DOHH2 (cell line): ENCODE results near the gene TCHP.

ENCODE experiments used
- H3F3A ChIP-seq: fragments of 200-600 bp; sonication (generic), shearing (Covaris generic); 2 replicates; pipeline ENCODE4 v1.6.0; 2016; ENCODE audit warnings: antibody characterized with exemption, mild to moderate bottlenecking; ENCODE audit not compliant: control insufficient read depth, insufficient read depth
- H3K27ac ChIP-seq: fragments of 200-600 bp; sonication (generic); 2 replicates; pipeline ENCODE4 v1.5.1; 2014; ENCODE audit warnings: low read depth, mild to moderate bottlenecking, low read length, moderate library complexity
- H3K27me3 ChIP-seq: fragments of 200-600 bp; sonication (generic); 2 replicates; pipeline ENCODE4 v1.6.1; 2014; ENCODE audit warnings: mild to moderate bottlenecking, low read length, mixed read lengths; ENCODE audit not compliant: control insufficient read depth
- H3K36me3 ChIP-seq: fragments of 200-600 bp; sonication (generic); 2 replicates; pipeline ENCODE4 v1.6.1; 2014; ENCODE audit warnings: mild to moderate bottlenecking, low read length, moderate library complexity, mixed read lengths; ENCODE audit not compliant: control insufficient read depth
- H3K4me1 ChIP-seq: fragments of 200-600 bp; sonication (generic); 2 replicates; pipeline ENCODE4 v1.6.1; 2014; ENCODE audit warnings: mild to moderate bottlenecking, low read length, mixed read lengths; ENCODE audit not compliant: control insufficient read depth
- H3K4me2 ChIP-seq: fragments of 200-600 bp; sonication (generic); 2 replicates; pipeline ENCODE4 v1.6.0; 2014; ENCODE audit warnings: mild to moderate bottlenecking, low read length, moderate library complexity
- H3K4me3 ChIP-seq: fragments of 200-600 bp; sonication (generic); 2 replicates; pipeline ENCODE4 v1.5.1; 2014; ENCODE audit warnings: mild to moderate bottlenecking, low read length, mixed read lengths
- H3K79me2 ChIP-seq: fragments of 200-600 bp; sonication (generic); 2 replicates; pipeline ENCODE4 v1.6.1; 2014; ENCODE audit warnings: mild to moderate bottlenecking, low read length, mixed read lengths; ENCODE audit not compliant: control insufficient read depth
- H3K9me2 ChIP-seq: fragments of 200-600 bp; sonication (generic); replicated peaks from 2 replicates; pipeline ENCODE4 v1.6.1; 2014; ENCODE audit warnings: mild to moderate bottlenecking, low read length, mixed read lengths; ENCODE audit not compliant: control insufficient read depth
- H3K9me3 ChIP-seq: fragments of 200-600 bp; sonication (generic); 2 replicates; pipeline ENCODE4 v1.6.1; 2014; ENCODE audit warnings: antibody characterized with exemption, low read length, mixed read lengths; ENCODE audit not compliant: control insufficient read depth, insufficient read depth
- H4K20me1 ChIP-seq: fragments of 200-600 bp; sonication (generic); 2 replicates; pipeline ENCODE4 v1.6.0; 2014; ENCODE audit warnings: low read depth, mild to moderate bottlenecking, antibody characterized with exemption, low read length, moderate library complexity; ENCODE audit not compliant: control insufficient read depth, insufficient read depth
- CTCF ChIP-seq: fragments of 200-600 bp; sonication (generic); IDR thresholded peaks from one replicate; pipeline ENCODE4 v1.5.1; 2014; ENCODE audit warnings: antibody characterized with exemption, mild to moderate bottlenecking, low read depth, low read length; ENCODE audit not compliant: poor library complexity, severe bottlenecking
- EZH2phosphoT487 ChIP-seq: fragments of 200-600 bp; sonication (generic); IDR thresholded peaks from 2 replicates; pipeline ENCODE4 v1.6.1; 2017; ENCODE audit warnings: borderline replicate concordance, mild to moderate bottlenecking, antibody characterized with exemption, low read length, moderate library complexity, mixed read lengths

TCHP gene

DNA sequence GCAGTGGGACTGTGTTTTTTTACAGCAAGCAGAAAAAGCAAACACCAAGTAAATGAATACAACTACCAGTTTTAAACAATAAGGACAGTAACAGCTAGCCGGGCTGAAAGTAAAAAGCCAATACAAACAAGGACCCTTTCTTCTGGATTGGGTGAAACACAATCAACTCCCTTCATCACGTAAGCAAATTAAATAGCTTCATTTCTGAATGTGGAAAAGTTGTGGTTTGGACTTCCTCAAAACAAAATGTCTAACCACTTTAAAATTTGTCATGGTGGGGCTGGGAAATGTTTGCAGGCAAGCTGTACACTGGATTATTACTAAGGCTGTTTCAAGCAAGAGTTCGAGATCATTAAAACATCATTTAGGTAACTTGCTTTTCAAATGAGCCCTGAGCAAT, 47.4 kb downstream of the TCHP start:
- no peak overlapping the region for H3K4me3 ChIP-seq
- H3K27ac ChIP-seq = no peak overlapping the region
- no peaks in the 10 kb centered on the region for H3K9me2 ChIP-seq
- 0 out of 2 replicates have a peak, but pooled peaks cover 3% of the 10 kb centered on the region for H4K20me1 ChIP-seq
- no peaks in the 10 kb centered on the region for H3K27me3 ChIP-seq
- no peaks in the 10 kb centered on the region for H3K79me2 ChIP-seq
- no peaks in the 10 kb centered on the region for H3K9me3 ChIP-seq
- TF ChIP-seq EZH2phosphoT487 (no peak), CTCF (no peak)
- 0 out of 2 replicates have a peak, but pooled peaks cover 5% of the 10 kb centered on the region for H3F3A ChIP-seq
- no peak overlapping the region for H3K4me2 ChIP-seq
- H3K4me1 ChIP-seq = peaks cover 20% of the 10 kb centered on the region
- H3K36me3 ChIP-seq = peaks cover 88% of the 10 kb centered on the region

- Histone ChIP-seq H3K4me2 (no peak overlapping the region), H3K27ac (no peak overlapping the region), H3K36me3 (peaks cover 92% of the 10 kb centered on the region)
These were observed 48.3 kb downstream of the TCHP start for GRCh38 chr12:109948368-109948767.

DNA sequence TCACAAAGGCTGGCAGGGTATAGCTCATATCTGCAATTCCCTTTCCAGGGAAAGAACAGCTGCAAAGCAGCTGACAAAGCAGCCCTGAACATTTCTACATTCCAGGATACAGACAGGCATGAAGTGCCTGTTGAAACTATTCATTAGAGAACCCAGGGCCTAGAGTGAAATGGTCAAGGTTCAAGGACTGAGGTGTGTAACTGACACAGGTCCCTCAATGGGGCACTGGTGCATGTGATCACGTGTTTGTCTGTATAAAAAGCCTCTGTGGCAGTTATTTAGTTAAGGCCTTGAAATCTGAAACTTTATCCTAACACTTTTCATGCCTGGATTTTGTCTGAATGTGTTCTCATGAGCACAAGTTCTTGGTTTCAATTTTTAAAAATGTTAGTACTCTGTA, 49.0 kb downstream of the TCHP start:
- H3K9me3 ChIP-seq = no peaks in the 10 kb centered on the region
- H3K4me1 ChIP-seq = peaks cover 16% of the 10 kb centered on the region
- TF ChIP-seq CTCF (no peak), EZH2phosphoT487 (no peak)
- 0 out of 2 replicates have a peak, but pooled peaks cover 5% of the 10 kb centered on the region for H3F3A ChIP-seq
- H3K79me2 ChIP-seq = no peaks in the 10 kb centered on the region
- H3K9me2 ChIP-seq = no peaks in the 10 kb centered on the region
- H3K27ac ChIP-seq = no peak overlapping the region
- H3K27me3 ChIP-seq = no peaks in the 10 kb centered on the region
- 0 out of 2 replicates have a peak, but pooled peaks cover 3% of the 10 kb centered on the region for H4K20me1 ChIP-seq
- H3K4me3 ChIP-seq = no peak overlapping the region
- no peak overlapping the region for H3K4me2 ChIP-seq
- peaks cover 92% of the 10 kb centered on the region for H3K36me3 ChIP-seq

More at GRCh38 chr12:109948368-109948767, 48.3 kb downstream of the TCHP start:
- TF ChIP-seq CTCF (no peak), EZH2phosphoT487 (no peak)
- Histone ChIP-seq H3K4me1 (peaks cover 16% of the 10 kb centered on the region), H3K4me3 (no peak overlapping the region), H3K9me3 (no peaks in the 10 kb centered on the region), H4K20me1 (0 out of 2 replicates have a peak, but pooled peaks cover 3% of the 10 kb centered on the region), H3K27me3 (no peaks in the 10 kb centered on the region), H3F3A (0 out of 2 replicates have a peak, but pooled peaks cover 5% of the 10 kb centered on the region), H3K9me2 (no peaks in the 10 kb centered on the region), H3K79me2 (no peaks in the 10 kb centered on the region)
